ENCODE data around the gene RNGTT.

Gene RNGTT

DNA sequence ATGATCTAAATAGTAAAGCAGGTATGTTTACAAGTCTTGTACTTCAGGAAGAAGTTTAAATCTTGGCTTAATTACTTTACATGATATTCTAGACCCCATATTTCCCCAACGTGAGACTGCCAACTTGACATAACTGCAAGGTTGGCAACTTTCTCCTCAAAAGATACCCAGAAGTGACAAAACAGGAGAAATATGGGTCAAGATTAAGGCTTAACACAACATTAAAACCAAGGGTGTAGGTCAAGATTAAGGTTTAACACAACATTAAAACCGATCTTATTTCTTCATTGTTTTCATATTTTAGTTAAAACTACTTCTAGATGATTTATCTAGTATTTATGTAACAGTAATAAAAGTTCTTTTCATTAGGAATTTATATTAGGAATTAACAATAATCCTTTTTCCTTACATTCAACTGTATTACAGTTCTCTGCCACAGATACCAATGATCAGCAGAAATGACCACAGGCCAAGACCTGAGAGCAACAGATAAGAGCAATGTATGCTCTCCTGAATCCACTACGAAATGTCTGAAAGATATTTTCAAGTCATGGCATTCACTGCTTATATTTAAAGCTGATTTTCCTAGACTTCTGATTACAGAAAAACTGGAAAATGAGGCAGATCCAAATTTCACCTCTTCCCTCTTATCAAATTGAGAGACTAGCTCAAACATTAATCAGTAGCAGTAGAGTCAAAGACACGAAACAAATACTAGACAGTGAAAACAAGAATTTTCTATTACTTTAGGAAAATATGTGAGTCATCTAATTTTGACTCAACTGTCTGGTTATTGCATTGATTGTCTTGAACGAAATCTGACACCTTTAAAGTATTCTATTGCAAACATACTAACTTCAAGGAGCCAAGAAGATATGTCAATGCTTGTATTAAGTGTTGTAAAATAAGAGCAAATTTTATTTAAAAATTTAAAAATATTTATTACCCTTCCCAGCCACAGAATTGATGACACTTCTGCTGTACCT is 72.3 kb downstream of the RNGTT start:
- H3K36me3 ChIP-seq (ENCODE audit: control insufficient read depth in 2 of 2, insufficient read depth in 2 of 2, low read length in 2 of 2), result peaks cover 4 to 10% of the 10 kb centered on the region in 2 donors
- H3K4me3 ChIP-seq (ENCODE audit: low read length in 2 of 2), result no peak overlapping the region
- H3K27me3 ChIP-seq (ENCODE audit: control insufficient read depth in 2 of 2, insufficient read depth in 2 of 2, low read length in 2 of 2), result no peaks in the 10 kb centered on the region
- H3K27ac ChIP-seq (ENCODE audit: low read depth in 2 of 2, low read length in 2 of 2), result no peak overlapping the region
- H3K4me1 ChIP-seq (ENCODE audit: control insufficient read depth in 2 of 2, insufficient read depth in 2 of 2, low read length in 2 of 2), result no peaks in the 10 kb centered on the region
- no peaks in the 10 kb centered on the region for H3K9me3 ChIP-seq (ENCODE audit: control insufficient read depth in 2 of 2, low read length in 2 of 2)
- H3K9ac ChIP-seq (ENCODE audit: low read depth in 1 of 2, low read length in 2 of 2), result no peak overlapping the region

GRCh38 chr6:88890394-88890793 is 73.0 kb downstream of the RNGTT start:
- H3K9ac ChIP-seq (ENCODE audit: low read depth in 1 of 2, low read length in 2 of 2), result no peak overlapping the region
- peaks cover 4 to 11% of the 10 kb centered on the region in 2 donors for H3K36me3 ChIP-seq (ENCODE audit: control insufficient read depth in 2 of 2, insufficient read depth in 2 of 2, low read length in 2 of 2)
- no peaks in the 10 kb centered on the region for H3K27me3 ChIP-seq (ENCODE audit: control insufficient read depth in 2 of 2, insufficient read depth in 2 of 2, low read length in 2 of 2)
- H3K4me1 ChIP-seq (ENCODE audit: control insufficient read depth in 2 of 2, insufficient read depth in 2 of 2, low read length in 2 of 2), result no peaks in the 10 kb centered on the region
- H3K9me3 ChIP-seq (ENCODE audit: control insufficient read depth in 2 of 2, low read length in 2 of 2), result no peaks in the 10 kb centered on the region
- H3K27ac ChIP-seq (ENCODE audit: low read depth in 2 of 2, low read length in 2 of 2), result no peak overlapping the region
- H3K4me3 ChIP-seq (ENCODE audit: low read length in 2 of 2), result no peak overlapping the region

GRCh38 chr6:88884361-88884760 is 79.1 kb downstream of the RNGTT start:
- Histone ChIP-seq H3K4me3 (ENCODE audit: low read length in 2 of 2) (no peak overlapping the region), H3K4me1 (ENCODE audit: control insufficient read depth in 2 of 2, insufficient read depth in 2 of 2, low read length in 2 of 2) (no peaks in the 10 kb centered on the region), H3K9ac (ENCODE audit: low read depth in 1 of 2, low read length in 2 of 2) (no peak overlapping the region), H3K27me3 (ENCODE audit: control insufficient read depth in 2 of 2, insufficient read depth in 2 of 2, low read length in 2 of 2) (no peaks in the 10 kb centered on the region), H3K36me3 (ENCODE audit: control insufficient read depth in 2 of 2, insufficient read depth in 2 of 2, low read length in 2 of 2) (peaks cover 4 to 13% of the 10 kb centered on the region in 2 donors), H3K27ac (ENCODE audit: low read depth in 2 of 2, low read length in 2 of 2) (no peak overlapping the region), H3K9me3 (ENCODE audit: control insufficient read depth in 2 of 2, low read length in 2 of 2) (no peaks in the 10 kb centered on the region)

DNA sequence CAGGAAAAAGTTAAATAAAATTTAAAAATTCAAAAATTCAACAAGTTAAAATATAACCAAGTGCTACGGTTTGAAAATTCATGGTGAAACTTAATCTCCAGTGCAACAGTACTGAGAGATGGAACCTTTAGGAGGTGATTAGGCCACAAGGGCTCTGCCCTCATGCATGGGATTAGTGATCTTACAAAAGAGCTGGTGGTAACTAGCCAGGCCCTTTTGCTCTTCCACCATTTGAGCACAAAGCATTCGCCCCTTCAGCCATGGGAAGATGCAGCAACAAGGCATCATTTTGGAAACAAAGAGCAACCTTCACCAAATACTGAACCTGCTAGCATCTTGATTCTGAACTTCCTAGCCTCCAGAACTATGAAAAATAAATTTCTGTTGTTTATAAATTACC is 80.9 kb downstream of the RNGTT start:
- Histone ChIP-seq H3K9ac (ENCODE audit: low read depth in 1 of 2, low read length in 2 of 2) (no peak overlapping the region), H3K27ac (ENCODE audit: low read depth in 2 of 2, low read length in 2 of 2) (no peak overlapping the region), H3K36me3 (ENCODE audit: control insufficient read depth in 2 of 2, insufficient read depth in 2 of 2, low read length in 2 of 2) (peaks cover under 1 to 9% of the 10 kb centered on the region in 2 donors), H3K4me3 (ENCODE audit: low read length in 2 of 2) (no peak overlapping the region), H3K9me3 (ENCODE audit: control insufficient read depth in 2 of 2, low read length in 2 of 2) (no peaks in the 10 kb centered on the region), H3K4me1 (ENCODE audit: control insufficient read depth in 2 of 2, insufficient read depth in 2 of 2, low read length in 2 of 2) (no peaks in the 10 kb centered on the region), H3K27me3 (ENCODE audit: control insufficient read depth in 2 of 2, insufficient read depth in 2 of 2, low read length in 2 of 2) (no peaks in the 10 kb centered on the region)

GRCh38 chr6:88881451-88881850 is 82.0 kb downstream of the RNGTT start:
- H3K9me3 ChIP-seq (ENCODE audit: control insufficient read depth in 2 of 2, low read length in 2 of 2), result no peaks in the 10 kb centered on the region
- no peaks in the 10 kb centered on the region for H3K4me1 ChIP-seq (ENCODE audit: control insufficient read depth in 2 of 2, insufficient read depth in 2 of 2, low read length in 2 of 2)
- peaks cover 0 to 3% of the 10 kb centered on the region in 2 donors for H3K36me3 ChIP-seq (ENCODE audit: control insufficient read depth in 2 of 2, insufficient read depth in 2 of 2, low read length in 2 of 2)
- no peak overlapping the region for H3K27ac ChIP-seq (ENCODE audit: low read depth in 2 of 2, low read length in 2 of 2)
- H3K9ac ChIP-seq (ENCODE audit: low read depth in 1 of 2, low read length in 2 of 2), result no peak overlapping the region
- no peaks in the 10 kb centered on the region for H3K27me3 ChIP-seq (ENCODE audit: control insufficient read depth in 2 of 2, insufficient read depth in 2 of 2, low read length in 2 of 2)
- H3K4me3 ChIP-seq (ENCODE audit: low read length in 2 of 2), result no peak overlapping the region

DNA sequence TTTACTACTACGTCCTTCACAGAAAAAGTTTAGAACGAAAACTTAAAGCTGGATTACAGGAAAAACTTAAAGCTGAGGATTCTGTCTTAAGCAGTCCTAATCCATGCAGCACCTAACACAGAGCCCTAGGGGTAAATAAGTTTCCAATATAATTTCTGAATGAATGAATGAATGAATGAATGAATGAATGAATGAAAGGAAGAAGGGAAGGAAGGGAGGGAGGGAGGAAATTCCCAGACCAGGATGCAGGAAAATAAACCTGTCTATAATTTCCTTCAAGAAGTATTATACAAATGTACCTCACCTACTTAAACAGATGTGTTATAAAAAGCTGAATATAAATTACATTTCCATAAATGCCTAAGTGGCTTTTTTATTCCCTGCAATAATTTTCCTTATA is 83.4 kb downstream of the RNGTT start:
- Histone ChIP-seq H3K27me3 (ENCODE audit: control insufficient read depth in 2 of 2, insufficient read depth in 2 of 2, low read length in 2 of 2) (no peaks in the 10 kb centered on the region), H3K9me3 (ENCODE audit: control insufficient read depth in 2 of 2, low read length in 2 of 2) (no peaks in the 10 kb centered on the region), H3K36me3 (ENCODE audit: control insufficient read depth in 2 of 2, insufficient read depth in 2 of 2, low read length in 2 of 2) (no peaks in the 10 kb centered on the region), H3K4me1 (ENCODE audit: control insufficient read depth in 2 of 2, insufficient read depth in 2 of 2, low read length in 2 of 2) (no peaks in the 10 kb centered on the region), H3K9ac (ENCODE audit: low read depth in 1 of 2, low read length in 2 of 2) (no peak overlapping the region), H3K4me3 (ENCODE audit: low read length in 2 of 2) (no peak overlapping the region), H3K27ac (ENCODE audit: low read depth in 2 of 2, low read length in 2 of 2) (no peak overlapping the region)

GRCh38 chr6:88877893-88878292 is 85.5 kb downstream of the RNGTT start:
- H3K4me1 ChIP-seq (ENCODE audit: control insufficient read depth in 2 of 2, insufficient read depth in 2 of 2, low read length in 2 of 2), result no peaks in the 10 kb centered on the region
- no peaks in the 10 kb centered on the region for H3K36me3 ChIP-seq (ENCODE audit: control insufficient read depth in 2 of 2, insufficient read depth in 2 of 2, low read length in 2 of 2)
- no peaks in the 10 kb centered on the region for H3K9me3 ChIP-seq (ENCODE audit: control insufficient read depth in 2 of 2, low read length in 2 of 2)
- no peaks in the 10 kb centered on the region for H3K27me3 ChIP-seq (ENCODE audit: control insufficient read depth in 2 of 2, insufficient read depth in 2 of 2, low read length in 2 of 2)
- no peak overlapping the region for H3K4me3 ChIP-seq (ENCODE audit: low read length in 2 of 2)
- H3K9ac ChIP-seq (ENCODE audit: low read depth in 1 of 2, low read length in 2 of 2), result no peak overlapping the region
- H3K27ac ChIP-seq (ENCODE audit: low read depth in 2 of 2, low read length in 2 of 2), result no peak overlapping the region

GRCh38 chr6:88872962-88873361 is 90.5 kb downstream of the RNGTT start:
- peaks cover 0 to 6% of the 10 kb centered on the region in 2 donors for H3K4me1 ChIP-seq (ENCODE audit: control insufficient read depth in 2 of 2, insufficient read depth in 2 of 2, low read length in 2 of 2)
- no peaks in the 10 kb centered on the region for H3K9me3 ChIP-seq (ENCODE audit: control insufficient read depth in 2 of 2, low read length in 2 of 2)
- no peak overlapping the region for H3K9ac ChIP-seq (ENCODE audit: low read depth in 1 of 2, low read length in 2 of 2)
- H3K4me3 ChIP-seq (ENCODE audit: low read length in 2 of 2), result no peak overlapping the region
- no peaks in the 10 kb centered on the region for H3K27me3 ChIP-seq (ENCODE audit: control insufficient read depth in 2 of 2, insufficient read depth in 2 of 2, low read length in 2 of 2)
- no peak overlapping the region for H3K27ac ChIP-seq (ENCODE audit: low read depth in 2 of 2, low read length in 2 of 2)
- no peaks in the 10 kb centered on the region for H3K36me3 ChIP-seq (ENCODE audit: control insufficient read depth in 2 of 2, insufficient read depth in 2 of 2, low read length in 2 of 2)

DNA sequence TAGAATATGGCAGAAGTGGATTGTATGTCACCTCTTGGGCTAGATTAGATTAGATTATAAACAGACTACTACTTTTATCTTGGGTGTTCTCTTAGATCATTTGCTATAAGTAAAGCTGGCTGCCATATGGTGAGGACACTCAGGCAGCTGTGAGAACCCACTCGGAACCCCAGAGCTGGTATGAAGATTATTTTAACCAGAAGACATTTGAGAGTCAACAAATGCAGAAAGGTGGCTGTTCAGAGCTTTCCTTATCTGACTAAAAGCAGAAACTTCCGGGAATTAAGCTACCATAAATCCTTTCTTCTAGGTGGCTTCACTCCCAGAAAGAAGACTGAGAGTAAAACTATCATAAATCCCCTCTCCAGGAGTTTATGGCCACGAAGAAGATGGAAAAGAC is 91.9 kb downstream of the RNGTT start:
- H3K4me1 ChIP-seq (ENCODE audit: control insufficient read depth in 2 of 2, insufficient read depth in 2 of 2, low read length in 2 of 2), result peaks cover 0 to 6% of the 10 kb centered on the region in 2 donors
- H3K36me3 ChIP-seq (ENCODE audit: control insufficient read depth in 2 of 2, insufficient read depth in 2 of 2, low read length in 2 of 2), result no peaks in the 10 kb centered on the region
- H3K9me3 ChIP-seq (ENCODE audit: control insufficient read depth in 2 of 2, low read length in 2 of 2), result no peaks in the 10 kb centered on the region
- H3K27ac ChIP-seq (ENCODE audit: low read depth in 2 of 2, low read length in 2 of 2), result no peak overlapping the region
- H3K9ac ChIP-seq (ENCODE audit: low read depth in 1 of 2, low read length in 2 of 2), result no peak overlapping the region
- H3K4me3 ChIP-seq (ENCODE audit: low read length in 2 of 2), result no peak overlapping the region
- no peaks in the 10 kb centered on the region for H3K27me3 ChIP-seq (ENCODE audit: control insufficient read depth in 2 of 2, insufficient read depth in 2 of 2, low read length in 2 of 2)

- H3K9ac ChIP-seq (ENCODE audit: low read depth in 1 of 2, low read length in 2 of 2), result no peak overlapping the region
- H3K4me1 ChIP-seq (ENCODE audit: control insufficient read depth in 2 of 2, insufficient read depth in 2 of 2, low read length in 2 of 2), result peaks cover 0 to 6% of the 10 kb centered on the region in 2 donors
- H3K9me3 ChIP-seq (ENCODE audit: control insufficient read depth in 2 of 2, low read length in 2 of 2), result no peaks in the 10 kb centered on the region
- H3K36me3 ChIP-seq (ENCODE audit: control insufficient read depth in 2 of 2, insufficient read depth in 2 of 2, low read length in 2 of 2), result no peaks in the 10 kb centered on the region
- H3K4me3 ChIP-seq (ENCODE audit: low read length in 2 of 2), result no peak overlapping the region
- no peak overlapping the region for H3K27ac ChIP-seq (ENCODE audit: low read depth in 2 of 2, low read length in 2 of 2)
- no peaks in the 10 kb centered on the region for H3K27me3 ChIP-seq (ENCODE audit: control insufficient read depth in 2 of 2, insufficient read depth in 2 of 2, low read length in 2 of 2)
These were observed 92.6 kb downstream of the RNGTT start for GRCh38 chr6:88870717-88871330.

All from mucosa of rectum (tissue), 2 donors.